GM12878 (cell line): ENCODE measurements around the gene DGKE. TPM values are rescaled to one million over a fixed set of nuclear protein-coding genes. Genes with fewer than 3 reads are reported as not detected.

Experiments used
- ATAC-seq: fragments of 200-7000 bp; cut with Tn5 transposase; 3 replicates; pipeline ENCODE4 v1.9.1; 2020; ENCODE audit warnings: mild to moderate bottlenecking, moderate library complexity
- BruUV-seq: library from RNA; stranded (reverse); fragments of 400-500 nt; replicated peaks from 2 replicates; lab custom pipeline; 2021; lab: Mats Ljungman, UMichigan
- CTCF ChIA-PET: fragments of 300-600 bp; sonication (Branson Sonifier 250); formaldehyde crosslinking; extraction: SDS; loops from one replicate; lab custom pipeline; 2021; ENCODE audit warnings: inconsistent platforms; lab: Yijun Ruan, JAX
- POLR2A ChIA-PET: fragments of 350-600 bp; formaldehyde crosslinking; extraction: SDS; loops from one replicate; lab custom pipeline; 2021; ENCODE audit warnings: inconsistent platforms; lab: Charles Lee
- RAD21 ChIA-PET: fragments of 300-600 bp; sonication (Branson Sonifier 250); formaldehyde crosslinking; loops from one replicate; lab custom pipeline; 2023; ENCODE audit warnings: antibody characterized with exemption; ENCODE audit not compliant: unreplicated experiment; lab: Charles Lee
- SMC1A ChIA-PET: fragments of 300-600 bp; sonication (Branson Sonifier 250); formaldehyde crosslinking; loops from one replicate; lab custom pipeline; 2023; ENCODE audit not compliant: unreplicated experiment, uncharacterized antibody; lab: Charles Lee
- DNase-seq: peaks from one replicate; pipeline ENCODE4 v3.0.0-alpha.2; 2011; ENCODE audit warnings: low read depth, low spot score
- FAIRE-seq: peaks from 3 replicates; lab custom pipeline; 2011; peaks lifted over from hg19 to GRCh38; lab: Jason Lieb, UNC
- H2AFZ ChIP-seq: 2 replicates; pipeline ENCODE4 v1.6.0; 2011; ENCODE audit warnings: low read depth, low read length, control low read depth; ENCODE audit not compliant: control insufficient read depth
- H3K27ac ChIP-seq: 2 replicates; pipeline ENCODE4 v1.5.1; 2011; ENCODE audit warnings: control low read depth; ENCODE audit not compliant: control insufficient read depth, insufficient read depth
- H3K27me3 ChIP-seq, 2 experiments: replicated peaks in 1 of 2; 2 replicates each; pipeline versions ENCODE4 v1.6.0 to v1.6.1; 2011; ENCODE audit warnings: low read length in 1 of 2; ENCODE audit not compliant: control insufficient read depth in 2 of 2, insufficient read depth in 2 of 2
- H3K36me3 ChIP-seq, 2 experiments: 2 replicates each; pipeline ENCODE4 v1.5.1; 2011; ENCODE audit warnings: low read length in 1 of 2; ENCODE audit not compliant: control insufficient read depth in 2 of 2, insufficient read depth in 2 of 2
- H3K4me1 ChIP-seq: 2 replicates; pipeline ENCODE4 v1.6.1; 2011; ENCODE audit warnings: mild to moderate bottlenecking, low read length, moderate library complexity, mixed read lengths; ENCODE audit not compliant: control insufficient read depth, insufficient read depth
- H3K4me2 ChIP-seq: 2 replicates; pipeline ENCODE4 v1.6.0; 2011; ENCODE audit warnings: control low read depth; ENCODE audit not compliant: control insufficient read depth, insufficient read depth
- H3K4me3 ChIP-seq: fragments of 200-600 bp; sonication (generic); 2 replicates; pipeline ENCODE4 v1.5.1; 2016
- H3K79me2 ChIP-seq: 2 replicates; pipeline ENCODE4 v1.6.0; 2011; ENCODE audit warnings: low read length; ENCODE audit not compliant: control insufficient read depth, insufficient read depth
- H3K9ac ChIP-seq: 2 replicates; pipeline ENCODE4 v1.8.0; 2011; ENCODE audit warnings: low read length, control low read depth, mixed read lengths; ENCODE audit not compliant: control insufficient read depth, insufficient read depth
- H3K9me3 ChIP-seq: replicated peaks from 3 replicates; pipeline ENCODE4 v1.5.1; 2011; ENCODE audit warnings: mild to moderate bottlenecking, low read length; ENCODE audit not compliant: control insufficient read depth, insufficient read depth
- H4K20me1 ChIP-seq: 2 replicates; pipeline ENCODE4 v1.6.0; 2011; ENCODE audit not compliant: control insufficient read depth, insufficient read depth
- CBX3 ChIP-seq: fragments of 200-600 bp; sonication (generic); IDR thresholded peaks from 2 replicates; pipeline ENCODE4 v1.6.1; 2016; ENCODE audit warnings: low read depth, borderline replicate concordance
- CHD4 ChIP-seq: fragments of 200-600 bp; sonication (generic); IDR thresholded peaks from 2 replicates; pipeline ENCODE4 v1.6.1; 2016; ENCODE audit warnings: mild to moderate bottlenecking
- DPF2 ChIP-seq: fragments of 450-650 bp; IDR thresholded peaks from 2 replicates; pipeline ENCODE4 v1.6.1; 2017; ENCODE audit warnings: mild to moderate bottlenecking
- ESRRA ChIP-seq: IDR thresholded peaks from 2 replicates; pipeline ENCODE4 v1.6.1; 2012; ENCODE audit warnings: mild to moderate bottlenecking, low read length, improper control_type of control experiment
- FOXK2 ChIP-seq: fragments of 450-650 bp; IDR thresholded peaks from 2 replicates; pipeline ENCODE4 v1.6.1; 2017; ENCODE audit warnings: mild to moderate bottlenecking, moderate library complexity
- NFYB ChIP-seq: IDR thresholded peaks from 2 replicates; pipeline ENCODE4 v1.6.1; 2011; ENCODE audit warnings: low read depth, mild to moderate bottlenecking, low read length, improper control_type of control experiment, moderate library complexity; ENCODE audit not compliant: insufficient read depth
- NRF1 ChIP-seq: conservative IDR thresholded peaks from 2 replicates; pipeline ENCODE4 v1.6.1; 2011; ENCODE audit warnings: mild to moderate bottlenecking, low read depth, low read length, improper control_type of control experiment
- PAX5 ChIP-seq: IDR thresholded peaks from 2 replicates; pipeline ENCODE4 v1.6.1; 2011; ENCODE audit warnings: low read depth, low read length, borderline replicate concordance
- RELA ChIP-seq: fragments of 450-650 bp; IDR thresholded peaks from 2 replicates; pipeline ENCODE4 v1.8.0; 2014; ENCODE audit warnings: borderline replicate concordance; ENCODE audit not compliant: partially characterized antibody
- SMC3 ChIP-seq: IDR thresholded peaks from 2 replicates; pipeline ENCODE4 v1.6.1; 2011; ENCODE audit warnings: low read length, improper control_type of control experiment, borderline replicate concordance
- SRF ChIP-seq, 2 experiments: IDR thresholded peaks; 2 replicates each; pipeline ENCODE4 v1.6.1; 2011; ENCODE audit warnings: low read depth in 2 of 2, low read length in 2 of 2, mild to moderate bottlenecking in 1 of 2, moderate library complexity in 1 of 2
- STAT1 ChIP-seq: fragments of 450-650 bp; conservative IDR thresholded peaks from 2 replicates; pipeline ENCODE4 v1.6.1; 2014; ENCODE audit warnings: antibody characterized with exemption, mild to moderate bottlenecking
- ZNF622 ChIP-seq: fragments of 450-650 bp; IDR thresholded peaks from 2 replicates; pipeline ENCODE4 v1.6.1; 2017; ENCODE audit warnings: mild to moderate bottlenecking, inconsistent platforms
- WGBS: methylation state at CpG from one replicate; pipeline ENCODE4 v1.1.6; 2016; ENCODE audit warnings: low lambda C conversion rate; ENCODE audit not compliant: insufficient replicate concordance, insufficient coverage; ENCODE audit errors: missing lambda C conversion rate; 5-methylcytosine and 5-hydroxymethylcytosine counted together
- in situ Hi-C: fragments of 300-500 bp; cut with MboI; formaldehyde crosslinking; loops from 9 replicates; pipeline ENCODE4 v1.14.3; 2018; ENCODE audit warnings: mixed read lengths
- intact Hi-C: fragments of 100-400 bp; cut with micrococcal nuclease; formaldehyde crosslinking; loops from one replicate; pipeline ENCODE4 v1.14.2; 2022; ENCODE audit not compliant: unreplicated experiment
- polyA plus RNA-seq, 11 experiments: library from polyadenylated mRNA; depleted of rRNA in 4 of 11; unstranded in 6 of 11; stranded (reverse) in 5 of 11; fragments of >200 nt; fragmentation: Nextera tagmentation in 4 of 11; fragmentation: Illumina TruSeq in 1 of 11; extraction: Ambion mirVana in 4 of 11; extraction: Trizol in 1 of 11; gene quantifications; 1 replicate in 1 of 11; 2 replicates in 10 of 11; pipeline versions ENCODE4 v1.2.1 to v1.2.3, GENCODE V29; 2011 to 2016; ENCODE audit warnings: inconsistent platforms in 2 of 11, missing spikeins in 2 of 11, low read depth in 1 of 11
- total RNA-seq, 4 experiments: library from RNA; depleted of rRNA in 3 of 4; stranded (reverse); fragments of >200 nt in 3 of 4; fragmentation: Illumina TruSeq in 1 of 4; extraction: Trizol in 1 of 4; gene quantifications; 2 replicates each; pipeline versions ENCODE4 v1.2.1 to v1.2.3, GENCODE V29; 2013 to 2021
- TF ChIP-seq, protein P1 (sequence below): fragments of 450-650 bp; IDR thresholded peaks from 2 replicates; pipeline ENCODE4 v1.6.1; 2018; ENCODE audit warnings: mild to moderate bottlenecking, low read depth, moderate library complexity; ENCODE audit not compliant: partially characterized antibody

The DGKE gene
- total and polyA plus RNA-seq, 10 of the 15 experiments (the other 5 are each of a cell fraction or from before 2014, with no cell fraction given), result 2.8 to 18.0 (median 11.6) TPM

GRCh38 chr17:56823848-56824247 lies 10.1 kb upstream of the DGKE start (continued):
- TF ChIP-seq, protein P1, sequence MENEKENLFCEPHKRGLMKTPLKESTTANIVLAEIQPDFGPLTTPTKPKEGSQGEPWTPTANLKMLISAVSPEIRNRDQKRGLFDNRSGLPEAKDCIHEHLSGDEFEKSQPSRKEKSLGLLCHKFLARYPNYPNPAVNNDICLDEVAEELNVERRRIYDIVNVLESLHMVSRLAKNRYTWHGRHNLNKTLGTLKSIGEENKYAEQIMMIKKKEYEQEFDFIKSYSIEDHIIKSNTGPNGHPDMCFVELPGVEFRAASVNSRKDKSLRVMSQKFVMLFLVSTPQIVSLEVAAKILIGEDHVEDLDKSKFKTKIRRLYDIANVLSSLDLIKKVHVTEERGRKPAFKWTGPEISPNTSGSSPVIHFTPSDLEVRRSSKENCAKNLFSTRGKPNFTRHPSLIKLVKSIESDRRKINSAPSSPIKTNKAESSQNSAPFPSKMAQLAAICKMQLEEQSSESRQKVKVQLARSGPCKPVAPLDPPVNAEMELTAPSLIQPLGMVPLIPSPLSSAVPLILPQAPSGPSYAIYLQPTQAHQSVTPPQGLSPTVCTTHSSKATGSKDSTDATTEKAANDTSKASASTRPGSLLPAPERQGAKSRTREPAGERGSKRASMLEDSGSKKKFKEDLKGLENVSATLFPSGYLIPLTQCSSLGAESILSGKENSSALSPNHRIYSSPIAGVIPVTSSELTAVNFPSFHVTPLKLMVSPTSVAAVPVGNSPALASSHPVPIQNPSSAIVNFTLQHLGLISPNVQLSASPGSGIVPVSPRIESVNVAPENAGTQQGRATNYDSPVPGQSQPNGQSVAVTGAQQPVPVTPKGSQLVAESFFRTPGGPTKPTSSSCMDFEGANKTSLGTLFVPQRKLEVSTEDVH, result no peak
- no peak for TF ChIP-seq PAX5
- TF ChIP-seq, all 136 proteins: peak for 0

DNA sequence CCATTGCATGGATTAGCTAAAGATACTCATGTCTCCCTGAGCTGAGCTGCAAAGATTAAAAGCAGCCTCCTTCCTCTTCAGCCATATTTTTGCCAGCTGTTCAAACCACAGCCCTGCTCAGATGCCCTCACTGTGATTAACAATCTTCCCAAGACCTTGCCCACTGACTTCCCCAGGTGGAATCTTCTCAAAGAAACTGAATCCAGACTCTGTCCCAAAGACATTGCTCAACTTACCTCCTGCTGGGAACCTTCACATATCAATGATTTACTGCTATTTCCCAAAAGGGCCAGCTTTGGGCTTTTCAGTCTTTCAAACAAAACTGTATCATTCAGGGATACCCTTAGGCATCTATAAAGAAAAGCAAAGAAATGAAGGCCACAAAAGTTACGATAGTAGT lies 9.4 kb upstream of the DGKE start:
- DNase-seq (no peak), ATAC-seq (no peak), FAIRE-seq (no peak)
- H3K36me3 ChIP-seq, result no peaks in the 10 kb centered on the region
- no peak overlapping the region for H3K4me2 ChIP-seq
- no peaks in the 10 kb centered on the region; the same call in 1 of the 2 replicates for H3K4me1 ChIP-seq
- H3K79me2 ChIP-seq, result peaks cover 1% of the 10 kb centered on the region; the same call in 1 of the 2 replicates
- no peak overlapping the region for H3K9ac ChIP-seq
- in situ Hi-C loops, result no loop called here
- no peak overlapping the region for H3K4me3 ChIP-seq
- POLR2A ChIA-PET, result interaction anchor here (1.0 kb wide), 1 partner anchor 18 kb away, joined by 3 read pairs; no protein-coding TSS in a partner anchor
- SMC1A ChIA-PET, result interaction anchor here (1.0 to 2.4 kb wide), 8 partner anchors 10 to 115 kb away, joined by 3 to 9 read pairs (median 3); no protein-coding TSS in a partner anchor
- H3K27ac ChIP-seq, result no peak overlapping the region
- intact Hi-C loops, result no loop called here
- RAD21 ChIA-PET, result interaction anchor here (0.5 kb wide), 1 partner anchor 136 kb away, joined by 3 read pairs; no protein-coding TSS in a partner anchor
- no peaks in the 10 kb centered on the region for H3K27me3 ChIP-seq
- TF ChIP-seq SRF (IDR thresholded peaks at IDR 0.05; ENCODE audit: low read depth in 2 of 2, low read length in 2 of 2) (no peak), FOXK2 (no peak), ESRRA (no peak), SMC3 (no peak), STAT1 (no peak), DPF2 (no peak), RELA (no peak), NRF1 (no peak), NFYB (no peak), ZNF622 (no peak), CBX3 (no peak), CHD4 (no peak)
- WGBS, result 100% methylated on average over 1 of the region's 1 CpG
- no TSS peak for BruUV-seq
- H3K9me3 ChIP-seq, result no peaks in the 10 kb centered on the region
- H4K20me1 ChIP-seq, result no peaks in the 10 kb centered on the region
- H2AFZ ChIP-seq, result no peak overlapping the region
- CTCF ChIA-PET, result interaction anchor here (0.7 to 13.1 kb wide), 5 partner anchors 10 to 154 kb away, joined by 4 to 184 read pairs (median 5); partner anchors contain the start of genes COIL and DGKE
